Activated effector memory CD4-positive, alpha-beta T cell treated with Interleukin-2 at 50 U/mL for 16 hours (primary cell): ENCODE data around the gene PCK2.
"Not testable (repeated sequence)": the region's sequence is repeated elsewhere in the genome, so short reads cannot be mapped to it uniquely, and the experiment has no call there.

Source experiments
- DNase-seq: peaks from one replicate; pipeline ENCODE4 v3.0.0-alpha.2; 2020

PCK2 gene

GRCh38 chr14:24093901-24094840, at the start of gene PCK2:
TSS of gene PCK2 (plus strand) at chr14:24094311. CDS start at chr14:24094406, 95 bp downstream.
- peak; percentile 69 for DNase-seq

- DNase-seq = not testable (repeated sequence)
Observed at GRCh38 chr14:24049002-24049401, 45.1 kb upstream of the PCK2 start.

DNA sequence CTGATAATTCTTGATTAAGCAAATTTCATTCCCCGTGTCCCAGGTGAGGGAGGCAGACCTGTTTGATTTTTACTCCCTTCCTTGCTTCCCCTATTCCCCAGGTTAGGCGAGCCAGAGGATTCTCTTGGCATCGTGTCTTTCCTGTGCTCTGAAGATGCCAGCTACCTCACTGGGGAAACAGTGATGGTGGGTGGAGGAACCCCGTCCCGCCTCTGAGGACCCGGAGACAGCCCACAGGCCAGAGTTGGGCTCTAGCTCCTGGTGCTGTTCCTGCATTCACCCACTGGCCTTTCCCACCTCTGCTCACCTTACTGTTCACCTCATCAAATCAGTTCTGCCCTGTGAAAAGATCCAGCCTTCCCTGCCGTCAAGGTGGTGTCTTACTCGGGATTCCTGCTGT, 43.4 kb upstream of the PCK2 start:
- not testable (repeated sequence) for DNase-seq

DNA sequence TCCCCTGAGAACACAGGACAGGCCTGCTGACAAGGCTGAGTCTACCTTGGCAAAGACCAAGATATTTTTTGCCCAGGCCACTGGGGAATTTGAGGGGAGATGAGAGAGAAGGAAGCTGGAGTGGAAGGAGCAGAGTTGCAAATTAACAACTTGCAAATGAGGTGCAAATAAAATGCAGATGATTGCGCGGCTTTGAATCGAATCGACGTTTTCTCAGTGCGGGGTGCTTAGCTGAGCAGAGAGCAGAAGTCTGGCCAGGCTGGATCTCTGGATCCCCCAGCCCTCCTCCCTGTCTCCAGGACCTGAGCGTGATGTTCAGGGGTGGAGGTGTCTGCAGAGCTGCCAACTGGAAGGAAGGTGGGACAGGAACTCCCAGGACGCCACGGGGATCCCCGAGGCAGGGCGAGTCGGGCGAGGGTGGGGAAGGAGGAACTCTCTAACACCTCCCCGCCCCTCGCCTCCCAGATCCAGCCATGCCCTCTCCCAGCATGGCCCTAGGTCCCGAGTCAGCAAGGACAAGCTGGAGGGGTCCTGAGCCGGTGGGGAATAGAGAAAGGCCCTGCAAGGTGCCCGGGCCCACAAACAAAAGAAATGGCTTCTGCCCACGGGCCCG, 42.8 kb upstream of the PCK2 start:
- no peak for DNase-seq

GRCh38 chr14:24051789-24052655, 42.1 kb upstream of the PCK2 start, which contains the start of gene CARMIL3:
TSS of gene CARMIL3 (plus strand) at chr14:24052009. CDS start at chr14:24052154, 145 bp downstream.
- DNase-seq = peak; percentile 43

- no peak for DNase-seq
Observed at GRCh38 chr14:24052656-24053547, 41.2 kb upstream of the PCK2 start.

DNA sequence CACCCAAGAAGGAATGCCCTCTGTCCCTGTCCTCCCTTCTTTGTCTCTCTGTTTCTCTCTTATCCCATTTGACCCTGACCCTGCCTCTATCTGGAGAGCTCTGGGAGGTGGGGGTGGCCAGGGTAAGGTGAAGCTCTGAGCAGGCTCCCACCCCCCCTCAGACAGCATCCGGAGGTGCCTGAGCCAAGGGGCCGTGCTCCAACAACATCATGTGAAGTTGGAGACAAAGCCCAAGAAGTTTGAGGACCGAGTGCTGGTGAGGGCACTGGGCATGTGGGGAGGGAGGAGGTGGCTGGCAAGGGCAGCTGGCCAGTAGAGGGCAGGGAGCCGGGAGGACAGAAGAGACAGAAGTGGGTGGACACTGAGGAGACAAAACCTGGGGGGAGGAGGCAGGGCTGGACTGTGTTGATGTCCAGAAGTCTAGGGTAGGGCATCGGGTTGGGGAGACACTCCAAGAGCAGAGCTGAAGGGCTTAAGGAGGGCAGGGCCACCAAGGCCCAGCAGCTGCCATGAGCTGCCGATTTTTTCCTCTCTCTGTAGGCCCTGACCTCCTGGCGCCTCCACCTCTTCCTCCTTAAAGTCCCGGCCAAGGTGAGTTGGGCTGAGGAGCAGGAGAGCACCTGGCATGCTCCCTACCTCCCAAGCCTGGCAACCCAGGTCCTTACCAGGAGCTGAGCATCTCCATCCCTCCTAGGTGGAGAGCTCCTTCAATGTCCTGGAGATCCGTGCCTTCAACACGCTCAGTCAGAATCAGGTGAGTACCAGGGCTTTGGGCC, 40.4 kb upstream of the PCK2 start:
- no peak for DNase-seq

DNA sequence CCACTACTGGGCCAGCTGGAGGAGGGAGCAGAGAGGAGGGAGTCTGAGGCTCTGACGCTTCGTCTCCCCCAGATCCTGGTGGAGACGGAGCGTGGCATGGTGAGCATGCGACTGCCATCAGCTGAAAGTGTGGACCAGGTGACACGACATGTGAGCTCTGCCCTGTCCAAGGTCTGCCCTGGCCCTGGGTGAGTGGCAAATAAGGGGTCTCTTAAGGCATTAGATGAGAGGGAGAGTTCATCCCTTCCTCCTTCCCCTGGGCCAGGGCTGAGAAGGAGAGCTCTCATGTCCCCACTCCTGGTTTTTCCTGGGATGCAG, 39.8 kb upstream of the PCK2 start:
- no peak for DNase-seq

- no peak for DNase-seq
Observed at GRCh38 chr14:24054646-24055045, 39.5 kb upstream of the PCK2 start.

DNA sequence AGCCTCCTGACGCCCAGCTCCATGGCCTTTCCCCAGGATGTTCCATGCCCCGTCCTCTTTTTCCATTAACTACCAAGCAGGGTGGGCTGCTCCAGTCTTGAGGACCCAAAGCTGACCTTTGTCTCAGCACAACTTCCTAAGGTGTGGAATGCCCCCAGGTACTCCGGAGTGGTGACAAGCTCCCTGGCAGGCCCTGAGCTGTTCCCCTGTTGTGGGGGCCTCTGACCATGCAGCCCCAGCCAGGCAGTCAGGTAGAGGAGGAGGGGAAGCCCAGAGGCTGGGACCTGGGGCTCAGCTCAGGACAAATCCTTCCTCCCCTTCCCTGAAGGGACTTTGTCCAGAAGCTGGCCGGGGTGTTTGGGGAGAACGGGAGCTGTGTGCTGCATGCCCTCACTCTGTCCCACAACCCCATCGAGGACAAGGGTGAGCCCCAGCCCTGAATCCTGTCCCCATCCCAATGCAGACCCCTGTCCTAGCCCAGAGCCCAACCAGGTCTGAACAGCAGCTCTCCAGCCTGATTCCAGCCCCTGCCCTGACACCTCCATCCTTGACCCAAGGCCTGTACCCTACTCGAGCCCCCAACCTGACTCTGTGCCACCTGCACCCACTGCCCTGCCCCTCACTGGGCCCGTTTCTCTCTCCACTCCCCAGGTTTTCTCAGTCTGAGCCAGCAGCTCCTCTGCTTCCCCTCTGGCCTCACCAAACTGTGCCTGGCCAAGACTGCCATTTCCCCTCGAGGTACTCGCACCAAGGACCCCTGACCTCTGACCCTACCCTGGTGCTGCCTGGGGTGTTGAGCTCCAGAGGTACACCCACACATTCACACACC, 37.9 kb upstream of the PCK2 start:
- no peak for DNase-seq

DNA sequence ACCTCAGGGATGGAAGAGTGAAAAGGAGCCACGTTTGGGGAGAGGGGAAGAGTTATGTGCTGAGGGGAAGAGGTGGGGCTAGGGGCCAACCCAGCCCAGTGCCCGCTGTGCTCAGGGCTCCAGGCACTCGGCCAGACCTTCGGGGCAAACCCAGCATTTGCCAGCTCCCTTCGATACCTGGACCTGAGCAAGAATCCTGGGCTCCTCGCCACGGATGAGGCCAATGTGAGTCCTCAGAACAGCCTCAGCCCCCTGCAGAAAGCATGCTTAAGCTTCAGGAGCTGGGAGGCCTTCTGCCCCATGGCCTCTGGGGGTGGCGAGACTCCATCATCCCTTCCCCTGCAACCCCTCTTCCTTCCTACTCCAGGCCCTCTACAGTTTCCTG, 37.3 kb upstream of the PCK2 start:
- DNase-seq = no peak

DNA sequence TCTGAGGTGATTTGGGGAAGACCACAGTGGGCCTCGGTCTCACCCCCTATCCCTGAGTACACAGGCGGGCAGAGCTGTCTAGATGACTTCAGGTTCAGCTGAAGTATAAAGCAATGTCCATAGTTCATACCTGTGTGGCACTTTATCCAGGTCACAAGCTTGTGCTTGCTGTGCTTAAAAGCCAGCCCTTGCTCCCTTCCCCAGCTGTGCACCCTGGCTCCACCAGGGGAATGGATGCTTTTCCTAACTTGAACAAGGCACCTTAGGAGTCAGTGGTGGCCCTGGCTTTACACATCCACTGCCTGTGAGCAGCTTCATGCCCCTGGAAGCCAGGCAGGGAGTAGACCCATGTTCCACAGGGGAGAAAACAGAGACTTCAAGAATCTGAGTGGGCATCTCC, 36.8 kb upstream of the PCK2 start:
- no peak for DNase-seq

DNA sequence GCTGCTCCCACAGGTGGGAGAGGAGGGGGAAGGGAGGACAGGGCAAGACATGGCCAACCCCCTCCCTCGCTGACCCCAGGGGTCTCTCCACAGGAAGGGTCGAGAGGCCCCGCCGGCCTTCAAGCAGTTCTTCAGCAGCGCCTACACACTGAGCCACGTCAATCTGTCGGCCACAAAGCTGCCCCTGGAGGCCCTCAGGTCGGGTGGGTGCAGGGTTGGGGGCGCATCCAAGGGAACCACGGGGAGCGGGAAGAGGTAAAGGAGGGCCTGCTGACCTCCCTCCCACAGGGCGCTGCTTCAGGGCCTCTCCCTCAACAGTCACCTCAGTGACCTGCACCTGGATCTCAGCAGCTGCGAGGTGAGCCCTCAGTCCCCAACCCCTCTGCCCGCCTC, 36.2 kb upstream of the PCK2 start:
- DNase-seq = no peak

- DNase-seq = no peak
Observed at GRCh38 chr14:24058260-24058950, 35.7 kb upstream of the PCK2 start.

GRCh38 chr14:24058951-24059475, 35.1 kb upstream of the PCK2 start:
- no peak for DNase-seq

DNA sequence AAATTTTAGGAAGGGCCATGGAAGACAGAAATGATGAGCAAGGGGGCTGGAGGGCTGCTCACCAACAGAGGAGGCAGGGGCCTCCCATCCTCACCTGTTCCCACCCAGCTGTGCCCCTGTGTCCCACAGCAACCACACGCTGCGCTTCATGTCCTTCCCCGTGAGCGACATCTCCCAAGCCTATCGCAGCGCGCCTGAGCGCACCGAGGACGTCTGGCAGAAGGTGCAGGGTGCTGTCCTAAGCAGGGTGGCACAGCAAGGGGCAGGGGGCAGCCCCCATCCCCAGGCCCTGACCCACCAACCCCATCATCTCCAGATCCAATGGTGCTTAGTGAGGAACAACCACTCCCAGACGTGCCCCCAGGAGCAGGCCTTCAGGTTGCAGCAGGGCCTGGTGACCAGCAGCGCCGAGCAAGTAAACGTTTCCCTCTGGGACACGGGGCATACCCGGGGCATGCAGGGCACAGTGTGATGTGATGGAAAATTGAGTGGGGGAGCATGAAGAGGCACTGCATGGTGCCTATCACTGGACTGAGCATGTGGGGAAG, 34.2 kb upstream of the PCK2 start:
- no peak for DNase-seq

- no peak for DNase-seq
Observed at GRCh38 chr14:24060443-24060842, 33.7 kb upstream of the PCK2 start.

DNA sequence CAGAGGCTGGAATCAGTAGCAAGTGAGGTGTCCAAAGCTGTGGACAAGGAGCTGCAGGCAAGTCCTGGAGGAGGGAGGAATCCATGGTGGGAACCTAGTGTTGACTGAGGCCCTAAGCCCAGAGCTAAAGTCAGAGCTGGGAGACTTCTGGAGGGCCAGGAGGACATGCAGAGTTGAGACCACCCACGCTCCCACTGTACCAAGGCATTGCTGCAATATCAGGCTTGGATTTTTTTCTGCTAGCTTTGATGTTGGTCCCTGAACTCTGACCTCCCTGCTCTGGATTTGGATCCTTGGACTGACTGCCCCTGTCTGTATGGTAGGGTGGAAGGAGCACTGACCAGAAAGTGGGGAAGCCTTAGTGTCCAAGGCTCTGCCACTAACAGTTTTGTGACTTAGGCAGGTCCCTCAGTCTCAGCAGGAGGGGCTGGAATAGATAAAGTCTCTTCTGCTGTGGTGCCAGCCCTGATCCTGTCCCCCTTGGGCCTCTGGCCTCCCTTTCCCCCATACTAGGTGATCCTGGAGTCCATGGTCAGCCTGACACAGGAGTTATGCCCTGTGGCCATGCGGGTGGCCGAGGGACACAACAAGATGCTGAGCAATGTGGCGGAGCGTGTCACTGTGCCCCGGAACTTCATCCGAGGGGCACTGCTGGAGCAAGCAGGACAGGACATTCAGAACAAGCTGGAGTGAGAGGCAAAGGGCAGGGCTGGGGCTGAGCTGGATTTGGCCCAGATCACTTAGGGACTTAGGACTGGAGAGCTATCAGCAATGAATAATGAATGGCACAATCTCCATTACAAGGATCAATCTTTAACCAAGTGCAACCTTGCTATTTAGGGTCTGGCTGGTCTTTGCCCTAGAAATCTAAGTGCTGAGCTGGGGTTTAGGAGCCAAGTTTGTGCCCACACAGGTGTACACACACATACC, 32.9 kb upstream of the PCK2 start:
- DNase-seq = no peak
